Lower leg skin (tissue), 4 donors: ENCODE measurements around the gene CYB5A. TPM values are rescaled to one million over a fixed set of nuclear protein-coding genes. Genes with fewer than 3 reads are reported as not detected.
"Not testable (repeated sequence)": the region's sequence is repeated elsewhere in the genome, so short reads cannot be mapped to it uniquely, and the experiment has no call there.

ENCODE experiments used
- DNase-seq, 2 donors: peaks; one replicate each; pipeline ENCODE4 v3.0.0-alpha.2; 2019; ENCODE audit warnings: low spot score in 2 of 2
- H3K4me3 ChIP-seq: fragments of 200-600 bp; sonication (generic); 2 replicates; pipeline ENCODE4 v1.5.1; 2017; ENCODE audit warnings: mild to moderate bottlenecking, low read depth; ENCODE audit not compliant: poor library complexity, severe bottlenecking
- POLR2A ChIP-seq, 2 donors: fragments of 450-650 bp; IDR thresholded peaks; one replicate each; pipeline ENCODE4 v1.6.1; 2016 to 2017; ENCODE audit warnings: antibody characterized with exemption in 2 of 2, mild to moderate bottlenecking in 1 of 2, moderate library complexity in 1 of 2
- WGBS, 2 donors: methylation state at CpG; one replicate each; pipeline ENCODE4 v1.1.5; 2018; 5-methylcytosine and 5-hydroxymethylcytosine counted together
- intact Hi-C: fragments of 100-400 bp; cut with DNase I; formaldehyde crosslinking; loops from one replicate; pipeline ENCODE4 v1.15.0; 2023; ENCODE audit warnings: low total_unique reads
- total RNA-seq, 4 donors: library from RNA; depleted of rRNA; stranded (reverse); fragments of >200 nt; gene quantifications; one replicate each; pipeline ENCODE4 v1.1.0, GENCODE V29; 2016
- TF ChIP-seq, protein P1 (sequence below), 3 donors: fragments of 450-650 bp; IDR thresholded peaks; one replicate each; pipeline ENCODE4 v1.5.1; 2016; ENCODE audit warnings: antibody characterized with exemption in 3 of 3, mild to moderate bottlenecking in 3 of 3, moderate library complexity in 2 of 3

The CYB5A gene
- total RNA-seq, 4 donors from 2014 or later: 106 to 290 (median 173) TPM

DNA sequence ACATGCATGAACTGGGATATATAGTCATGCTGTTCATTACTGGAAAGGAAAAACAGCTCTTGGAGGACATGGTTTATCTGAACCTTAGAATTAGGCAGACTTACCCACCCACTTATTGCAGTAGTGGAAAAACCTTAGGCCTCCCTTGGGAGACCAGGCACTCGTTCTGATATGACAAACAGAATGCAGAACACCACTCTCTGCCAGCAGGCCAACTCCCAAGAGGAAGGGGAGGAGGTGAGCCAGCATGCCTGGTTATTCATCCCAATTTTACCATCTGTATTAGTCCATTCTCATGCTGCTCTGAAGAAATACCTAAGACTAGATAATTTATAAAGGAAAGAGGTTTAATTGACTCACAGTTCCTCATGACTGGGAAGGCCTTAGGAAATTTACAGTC lies 41.3 kb upstream of the CYB5A start:
- no peak overlapping the region for H3K4me3 ChIP-seq
- 25 to 29% methylated on average over 1 of the region's 1 CpG for WGBS, 2 donors
- intact Hi-C loops: no loop called here
- TF ChIP-seq POLR2A (IDR thresholded peaks at IDR 0.05): no peak
- TF ChIP-seq, protein P1, sequence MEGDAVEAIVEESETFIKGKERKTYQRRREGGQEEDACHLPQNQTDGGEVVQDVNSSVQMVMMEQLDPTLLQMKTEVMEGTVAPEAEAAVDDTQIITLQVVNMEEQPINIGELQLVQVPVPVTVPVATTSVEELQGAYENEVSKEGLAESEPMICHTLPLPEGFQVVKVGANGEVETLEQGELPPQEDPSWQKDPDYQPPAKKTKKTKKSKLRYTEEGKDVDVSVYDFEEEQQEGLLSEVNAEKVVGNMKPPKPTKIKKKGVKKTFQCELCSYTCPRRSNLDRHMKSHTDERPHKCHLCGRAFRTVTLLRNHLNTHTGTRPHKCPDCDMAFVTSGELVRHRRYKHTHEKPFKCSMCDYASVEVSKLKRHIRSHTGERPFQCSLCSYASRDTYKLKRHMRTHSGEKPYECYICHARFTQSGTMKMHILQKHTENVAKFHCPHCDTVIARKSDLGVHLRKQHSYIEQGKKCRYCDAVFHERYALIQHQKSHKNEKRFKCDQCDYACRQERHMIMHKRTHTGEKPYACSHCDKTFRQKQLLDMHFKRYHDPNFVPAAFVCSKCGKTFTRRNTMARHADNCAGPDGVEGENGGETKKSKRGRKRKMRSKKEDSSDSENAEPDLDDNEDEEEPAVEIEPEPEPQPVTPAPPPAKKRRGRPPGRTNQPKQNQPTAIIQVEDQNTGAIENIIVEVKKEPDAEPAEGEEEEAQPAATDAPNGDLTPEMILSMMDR (IDR thresholded peaks at IDR 0.05): no peak
- no peak for DNase-seq

DNA sequence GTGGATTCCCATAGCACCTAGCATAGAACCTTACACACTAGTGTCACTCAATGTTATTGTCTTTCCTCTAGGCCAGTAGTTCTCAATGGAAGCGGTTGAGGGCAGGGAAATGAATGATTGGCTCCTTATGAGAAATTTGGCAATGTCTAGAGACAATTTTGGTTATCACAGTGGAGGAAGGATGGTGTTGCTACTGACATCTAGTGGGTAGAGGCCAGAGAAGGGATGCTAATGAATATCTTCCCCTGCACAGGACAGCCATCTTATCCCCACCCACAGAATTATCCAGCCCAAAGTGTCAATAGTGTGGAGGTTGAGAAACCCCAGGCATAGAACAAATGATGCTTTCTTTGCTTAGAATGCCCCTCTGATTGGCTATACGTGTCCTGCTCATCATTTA lies 39.6 kb upstream of the CYB5A start:
- intact Hi-C loops: no loop called here
- DNase-seq: no peak
- H3K4me3 ChIP-seq: no peak overlapping the region
- WGBS, 2 donors: 56 to 66% methylated on average over 2 of the region's 2 CpGs
- TF ChIP-seq, protein P1 (IDR thresholded peaks at IDR 0.05): no peak
- no peak for TF ChIP-seq POLR2A (IDR thresholded peaks at IDR 0.05)

DNA sequence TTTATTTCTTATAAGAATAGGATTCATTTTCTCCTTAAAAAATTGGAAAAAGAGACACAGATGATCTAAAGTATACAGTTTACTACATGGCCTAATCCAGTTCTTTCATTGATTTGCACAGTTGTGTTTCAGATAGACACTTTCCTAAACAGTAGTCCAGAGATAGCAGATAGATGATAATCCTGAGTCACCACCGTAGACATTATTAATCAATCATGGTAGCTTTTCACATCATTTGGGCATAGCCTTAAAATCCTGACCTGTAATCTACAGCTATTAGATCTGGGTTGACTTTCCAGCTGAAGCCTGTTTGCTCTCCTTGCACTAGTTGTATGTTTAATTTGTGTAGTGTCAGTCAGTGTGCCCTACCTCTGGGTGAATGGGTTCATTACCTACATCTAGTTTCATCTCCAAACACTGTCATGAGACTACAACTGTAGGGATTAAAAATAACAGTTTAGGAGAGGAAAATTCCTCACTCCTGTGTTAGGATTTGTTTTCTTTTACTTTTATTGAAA lies 38.0 kb upstream of the CYB5A start:
- WGBS, 2 donors: 93 to 96% methylated on average over 1 of the region's 1 CpG
- no peak overlapping the region for H3K4me3 ChIP-seq

DNA sequence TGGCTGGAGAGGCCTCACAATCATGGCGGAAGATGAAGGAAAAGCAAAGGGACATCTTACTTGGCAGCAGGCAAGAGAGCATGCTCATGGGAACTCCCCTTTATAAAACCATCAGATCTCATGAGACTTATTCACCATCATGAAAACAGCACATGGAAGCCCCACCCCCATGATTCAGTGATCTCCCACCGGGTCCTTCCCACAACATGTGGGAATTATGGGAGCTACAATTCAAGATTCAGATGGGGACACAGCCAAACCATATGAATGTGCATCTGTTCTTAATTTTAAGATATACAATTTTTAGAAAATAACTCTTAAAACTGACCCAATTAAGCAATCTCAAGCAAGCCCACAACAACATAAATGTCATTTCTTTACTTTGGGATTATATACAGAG lies 36.4 kb upstream of the CYB5A start:
- TF ChIP-seq, protein P1 (IDR thresholded peaks at IDR 0.05): no peak
- TF ChIP-seq POLR2A (IDR thresholded peaks at IDR 0.05): no peak
- 67 to 72% methylated on average over 2 of the region's 2 CpGs for WGBS, 2 donors
- intact Hi-C loops: no loop called here
- no peak overlapping the region for H3K4me3 ChIP-seq
- no peak for DNase-seq

More for the DNA sequence above, 38.0 kb upstream of the CYB5A start:
- DNase-seq: no peak
- intact Hi-C loops: no loop called here
- TF ChIP-seq, protein P1 (IDR thresholded peaks at IDR 0.05): no peak
- no peak for TF ChIP-seq POLR2A (IDR thresholded peaks at IDR 0.05)

DNA sequence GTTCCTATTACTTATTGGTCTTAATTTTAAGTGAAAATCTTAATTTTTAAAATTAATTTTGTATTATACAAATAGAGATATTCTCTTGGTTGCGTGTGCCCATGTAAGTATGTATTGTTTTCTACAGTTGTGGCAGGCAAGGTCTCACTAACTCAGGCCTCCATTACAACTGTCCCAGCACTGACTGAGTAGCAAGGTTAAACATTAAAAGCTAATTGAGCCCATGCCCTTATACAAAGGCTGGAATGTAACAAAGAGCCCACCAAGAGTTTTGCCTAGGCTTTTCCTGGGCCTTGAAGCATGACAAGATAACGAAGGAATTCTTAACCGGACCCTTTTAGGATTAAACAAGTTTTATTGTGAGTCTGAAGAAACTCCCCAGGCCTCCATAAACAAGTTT lies 35.0 kb upstream of the CYB5A start:
- DNase-seq: not testable (repeated sequence)

DNA sequence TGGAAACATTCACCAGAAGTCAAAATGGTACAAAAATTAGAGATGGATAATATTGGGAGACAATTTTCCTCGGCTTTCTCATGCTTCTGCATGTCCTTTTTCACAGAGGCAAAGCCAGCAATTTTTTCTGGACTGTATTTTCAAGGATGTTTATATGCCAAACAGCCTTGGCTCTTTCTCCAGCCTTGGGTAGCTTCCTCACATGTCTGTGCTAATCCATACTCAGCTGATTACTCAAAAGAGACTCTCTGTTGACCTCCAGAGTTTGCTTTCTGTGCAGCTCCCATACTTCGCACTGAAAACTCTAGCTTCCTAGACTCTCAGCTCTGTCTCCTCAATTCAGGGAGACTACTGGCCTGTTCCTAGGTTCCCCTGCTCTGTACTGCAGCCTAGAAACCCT lies 34.5 kb upstream of the CYB5A start:
- DNase-seq: no peak
- no peak overlapping the region for H3K4me3 ChIP-seq
- 85 to 90% methylated on average over 2 of the region's 2 CpGs for WGBS, 2 donors
- intact Hi-C loops: no loop called here
- TF ChIP-seq, protein P1 (IDR thresholded peaks at IDR 0.05): no peak
- no peak for TF ChIP-seq POLR2A (IDR thresholded peaks at IDR 0.05)

More for the DNA sequence above, 35.0 kb upstream of the CYB5A start:
- WGBS, 2 donors: 90 to 96% methylated on average over 3 of the region's 3 CpGs
- intact Hi-C loops, H3K4me3 ChIP-seq: not testable (repeated sequence)
